GM23338 (cell line): ENCODE measurements around the gene NFAT5.

Experiments used
- CREB1 ChIP-seq: fragments of 250-450 bp; sonication (Bioruptor Pico); IDR thresholded peaks from 2 replicates; pipeline ENCODE4 v1.5.0; 2020; ENCODE audit warnings: low read depth, mild to moderate bottlenecking, moderate library complexity
- CTCF ChIP-seq, 2 experiments: fragments of 200-600 bp in 1 of 2; sonication (generic) in 1 of 2; conservative IDR thresholded peaks; 2 replicates each; pipeline versions ENCODE4 v1.5.1 to v1.6.1; 2016 to 2017; ENCODE audit warnings: antibody characterized with exemption in 2 of 2, low read depth in 2 of 2, mild to moderate bottlenecking in 2 of 2, moderate library complexity in 1 of 2
- EZH2 ChIP-seq: fragments of 200-600 bp; sonication (generic); IDR thresholded peaks from one replicate; pipeline ENCODE4 v1.8.0; 2017; ENCODE audit warnings: antibody characterized with exemption, mild to moderate bottlenecking, low read depth; ENCODE audit not compliant: unreplicated experiment
- EZH2phosphoT487 ChIP-seq: fragments of 200-600 bp; sonication (generic); IDR thresholded peaks from one replicate; pipeline ENCODE4 v1.8.1; 2018; ENCODE audit warnings: antibody characterized with exemption; ENCODE audit not compliant: unreplicated experiment
- JUNB ChIP-seq: IDR thresholded peaks from one replicate; pipeline ENCODE4 v1.6.1; 2016; ENCODE audit warnings: antibody characterized with exemption; ENCODE audit not compliant: unreplicated experiment
- POLR2AphosphoS5 ChIP-seq: IDR thresholded peaks from 2 replicates; pipeline ENCODE4 v1.6.1; 2016; ENCODE audit warnings: antibody characterized with exemption, low read depth
- REST ChIP-seq: IDR thresholded peaks from one replicate; pipeline ENCODE4 v1.6.1; 2018; ENCODE audit warnings: antibody characterized with exemption; ENCODE audit not compliant: unreplicated experiment
- STAT1 ChIP-seq: IDR thresholded peaks from one replicate; pipeline ENCODE4 v1.6.1; 2016; ENCODE audit warnings: antibody characterized with exemption; ENCODE audit not compliant: unreplicated experiment
- ZNF331 ChIP-seq: fragments of 250-450 bp; sonication (Bioruptor Pico); IDR thresholded peaks from 2 replicates; pipeline ENCODE4 v1.5.0; 2020; ENCODE audit warnings: low read depth, mild to moderate bottlenecking, moderate library complexity

- TF ChIP-seq EZH2phosphoT487 (no peak), POLR2AphosphoS5 (no peak), CTCF (conservative IDR thresholded peaks at IDR 0.05; ENCODE audit: low read depth in 2 of 2) (no peak), STAT1 (no peak), JUNB (no peak), EZH2 (no peak), CREB1 (CRISPR knock-in tag) (no peak), REST (no peak), ZNF331 (no peak)
These were observed 27.0 kb upstream of the NFAT5 start for GRCh38 chr16:69538808-69539207.
